ENCODE measurements around the gene JAKMIP3. TPM values are rescaled to one million over a fixed set of nuclear protein-coding genes. Genes with fewer than 3 reads are reported as not detected.

Gene JAKMIP3
- total RNA-seq, 1 experiment from 2014 or later: 1.0 TPM

DNA sequence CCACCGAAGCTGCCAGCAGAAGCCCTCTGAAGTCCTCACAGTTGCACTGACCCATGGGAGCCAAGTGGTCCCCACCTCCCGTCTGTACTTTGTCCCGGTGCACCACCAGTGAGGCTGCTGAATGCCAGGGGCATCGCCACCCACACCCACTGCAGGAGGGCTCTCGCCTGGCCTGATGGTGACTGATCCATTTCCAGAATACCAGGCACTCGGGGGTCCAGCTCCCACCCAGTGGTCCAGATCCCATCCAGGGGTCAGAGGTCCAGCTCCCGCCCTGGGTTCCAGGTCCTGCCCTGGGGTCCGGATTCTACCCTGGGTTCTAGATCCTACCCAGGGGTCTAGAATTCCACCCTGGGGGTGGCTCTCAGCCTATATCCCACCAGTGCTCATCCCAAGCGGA, 9.1 kb upstream of the JAKMIP3 start:
- CTCF ChIA-PET: no interaction called here
- no peaks in the 10 kb centered on the region for H3K79me2 ChIP-seq (ENCODE audit: low read length)

DNA sequence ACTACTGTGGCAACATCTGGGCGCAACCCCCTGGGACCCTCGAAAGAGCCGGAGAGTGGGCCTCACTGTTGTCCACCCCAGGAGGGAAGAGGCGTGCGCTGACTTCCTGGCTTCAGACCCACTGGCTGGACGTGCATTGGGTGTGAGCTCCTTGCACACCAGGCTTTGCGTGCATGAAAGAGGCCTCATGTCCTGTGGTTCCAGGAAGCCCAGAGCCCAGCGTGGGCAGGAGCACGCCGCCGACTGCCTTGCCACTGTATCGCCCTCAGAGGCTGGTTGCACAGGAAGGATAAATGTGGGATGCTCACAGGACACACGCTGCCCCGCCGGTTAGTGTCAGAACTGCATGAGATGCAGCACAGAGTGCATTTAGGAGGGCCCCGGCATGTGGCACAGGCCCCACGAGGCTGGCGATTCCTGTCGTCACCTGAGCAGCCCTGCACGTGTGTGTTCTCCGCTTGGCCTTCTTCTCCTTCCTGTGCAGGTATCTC, 8.5 kb upstream of the JAKMIP3 start:
- H3K27ac ChIP-seq (ENCODE audit: low read length): no peak overlapping the region
- no peaks in the 10 kb centered on the region for H3F3A ChIP-seq (ENCODE audit: low read length, unreplicated experiment)
- ATAC-seq (no peak), DNase-seq (no peak)
- H3K4me2 ChIP-seq (ENCODE audit: low read length): no peak overlapping the region
- H3K36me3 ChIP-seq (ENCODE audit: low read depth, low read length): no peaks in the 10 kb centered on the region
- no peaks in the 10 kb centered on the region for H3K79me2 ChIP-seq (ENCODE audit: low read length)
- no peak overlapping the region for H3K9ac ChIP-seq (ENCODE audit: low read length)
- ChIA-PET CTCF (no interaction called here), POLR2A (ENCODE audit: unreplicated experiment) (no interaction called here)
- H3K9me2 ChIP-seq (replicated peaks; ENCODE audit: low read length): no peaks in the 10 kb centered on the region
- H2AFZ ChIP-seq (ENCODE audit: low read length): no peak overlapping the region
- H3K9me3 ChIP-seq (ENCODE audit: low read length): 0 out of 2 replicates have a peak, but pooled peaks cover 5% of the 10 kb centered on the region
- intact Hi-C loops (cut with micrococcal nuclease): no loop called here
- no peaks in the 10 kb centered on the region for H3K27me3 ChIP-seq (ENCODE audit: low read length)
- H4K20me1 ChIP-seq (ENCODE audit: low read length): no peaks in the 10 kb centered on the region
- H3K4me3 ChIP-seq (ENCODE audit: low read length): no peak overlapping the region
- no TSS peak for BruUV-seq (replicated peaks)
- H3K4me1 ChIP-seq (ENCODE audit: insufficient read depth, low read length): no peaks in the 10 kb centered on the region
- TF ChIP-seq EZH2phosphoT487 (IDR thresholded peaks at IDR 0.05; ENCODE audit: borderline replicate concordance, low read length): no peak

More for the DNA sequence above, 9.1 kb upstream of the JAKMIP3 start:
- H3K27me3 ChIP-seq (ENCODE audit: low read length): no peaks in the 10 kb centered on the region
- H3K27ac ChIP-seq (ENCODE audit: low read length): no peak overlapping the region
- intact Hi-C loops (cut with micrococcal nuclease): no loop called here
- TF ChIP-seq EZH2phosphoT487 (IDR thresholded peaks at IDR 0.05; ENCODE audit: borderline replicate concordance, low read length): no peak
- TF ChIP-seq, protein P1, sequence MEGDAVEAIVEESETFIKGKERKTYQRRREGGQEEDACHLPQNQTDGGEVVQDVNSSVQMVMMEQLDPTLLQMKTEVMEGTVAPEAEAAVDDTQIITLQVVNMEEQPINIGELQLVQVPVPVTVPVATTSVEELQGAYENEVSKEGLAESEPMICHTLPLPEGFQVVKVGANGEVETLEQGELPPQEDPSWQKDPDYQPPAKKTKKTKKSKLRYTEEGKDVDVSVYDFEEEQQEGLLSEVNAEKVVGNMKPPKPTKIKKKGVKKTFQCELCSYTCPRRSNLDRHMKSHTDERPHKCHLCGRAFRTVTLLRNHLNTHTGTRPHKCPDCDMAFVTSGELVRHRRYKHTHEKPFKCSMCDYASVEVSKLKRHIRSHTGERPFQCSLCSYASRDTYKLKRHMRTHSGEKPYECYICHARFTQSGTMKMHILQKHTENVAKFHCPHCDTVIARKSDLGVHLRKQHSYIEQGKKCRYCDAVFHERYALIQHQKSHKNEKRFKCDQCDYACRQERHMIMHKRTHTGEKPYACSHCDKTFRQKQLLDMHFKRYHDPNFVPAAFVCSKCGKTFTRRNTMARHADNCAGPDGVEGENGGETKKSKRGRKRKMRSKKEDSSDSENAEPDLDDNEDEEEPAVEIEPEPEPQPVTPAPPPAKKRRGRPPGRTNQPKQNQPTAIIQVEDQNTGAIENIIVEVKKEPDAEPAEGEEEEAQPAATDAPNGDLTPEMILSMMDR (conservative IDR thresholded peaks at IDR 0.05; ENCODE audit: low read depth, low read length): no peak
- TF ChIP-seq EZH2 (IDR thresholded peaks at IDR 0.05; ENCODE audit: low read length, unreplicated experiment): no peak
- POLR2A ChIA-PET (ENCODE audit: unreplicated experiment): no interaction called here
- H3K4me1 ChIP-seq (ENCODE audit: insufficient read depth, low read length): no peaks in the 10 kb centered on the region
- no peak overlapping the region for H2AFZ ChIP-seq (ENCODE audit: low read length)
- H4K20me1 ChIP-seq (ENCODE audit: low read length): no peaks in the 10 kb centered on the region
- no peaks in the 10 kb centered on the region for H3F3A ChIP-seq (ENCODE audit: low read length, unreplicated experiment)
- H3K4me3 ChIP-seq (ENCODE audit: low read length): no peak overlapping the region
- ATAC-seq (no peak), DNase-seq (no peak)
- H3K9me3 ChIP-seq (ENCODE audit: low read length): 0 out of 2 replicates have a peak, but pooled peaks cover 9% of the 10 kb centered on the region
- no peak overlapping the region for H3K9ac ChIP-seq (ENCODE audit: low read length)
- H3K4me2 ChIP-seq (ENCODE audit: low read length): no peak overlapping the region
- no TSS peak for BruUV-seq (replicated peaks)
- no peaks in the 10 kb centered on the region for H3K9me2 ChIP-seq (replicated peaks; ENCODE audit: low read length)
- no peaks in the 10 kb centered on the region for H3K36me3 ChIP-seq (ENCODE audit: low read depth, low read length)

DNA sequence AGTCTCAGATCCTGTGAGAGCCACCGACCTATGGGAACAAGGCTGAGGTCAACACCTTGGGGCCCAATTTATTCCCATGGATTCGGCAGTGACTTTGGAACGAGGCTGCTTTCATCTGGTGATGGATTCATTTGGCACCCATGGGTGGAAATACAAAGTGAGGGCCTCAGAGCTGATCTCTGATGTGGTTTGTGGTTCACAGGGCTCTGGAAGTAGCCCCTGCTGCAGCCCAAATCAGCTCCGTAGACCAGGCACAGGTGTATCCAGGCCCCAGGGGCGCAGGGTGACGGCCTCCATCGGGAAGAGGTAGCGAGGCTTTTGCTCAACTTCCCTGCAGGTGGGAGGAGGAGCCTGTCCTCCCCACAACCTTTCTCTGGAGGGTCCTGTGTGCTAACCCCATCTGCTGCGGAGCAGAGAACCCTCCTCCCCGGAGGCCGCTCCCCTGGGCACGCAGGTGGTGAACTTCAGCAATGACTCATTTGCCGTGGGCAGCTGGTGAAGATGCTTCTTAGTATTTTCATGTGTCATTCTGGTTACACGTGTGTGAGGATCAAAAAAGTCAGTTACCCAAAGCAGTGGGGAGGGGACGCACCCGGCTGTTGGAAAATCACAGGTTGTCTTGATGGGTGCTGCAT, 7.5 kb upstream of the JAKMIP3 start:
- H3F3A ChIP-seq (ENCODE audit: low read length, unreplicated experiment): no peaks in the 10 kb centered on the region
- H3K9ac ChIP-seq (ENCODE audit: low read length): no peak overlapping the region
- CTCF ChIA-PET: no interaction called here
- DNase-seq: peak; percentile 4
- H3K9me3 ChIP-seq (ENCODE audit: low read length): no peaks in the 10 kb centered on the region
- no peak overlapping the region for H3K27ac ChIP-seq (ENCODE audit: low read length)
- no peaks in the 10 kb centered on the region for H3K4me1 ChIP-seq (ENCODE audit: insufficient read depth, low read length)
- no peaks in the 10 kb centered on the region for H3K27me3 ChIP-seq (ENCODE audit: low read length)
- POLR2A ChIA-PET (ENCODE audit: unreplicated experiment): no interaction called here
- no peaks in the 10 kb centered on the region for H3K9me2 ChIP-seq (replicated peaks; ENCODE audit: low read length)
- no peaks in the 10 kb centered on the region for H3K79me2 ChIP-seq (ENCODE audit: low read length)
- no peaks in the 10 kb centered on the region for H4K20me1 ChIP-seq (ENCODE audit: low read length)
- TF ChIP-seq, protein P1 (conservative IDR thresholded peaks at IDR 0.05; ENCODE audit: low read depth, low read length): no peak
- no peak for TF ChIP-seq EZH2phosphoT487 (IDR thresholded peaks at IDR 0.05; ENCODE audit: borderline replicate concordance, low read length)
- no peaks in the 10 kb centered on the region for H3K36me3 ChIP-seq (ENCODE audit: low read depth, low read length)
- H3K4me2 ChIP-seq (ENCODE audit: low read length): no peak overlapping the region
- H3K4me3 ChIP-seq (ENCODE audit: low read length): no peak overlapping the region
- BruUV-seq (replicated peaks): no TSS peak
- intact Hi-C loops (cut with micrococcal nuclease): no loop called here
- no peak overlapping the region for H2AFZ ChIP-seq (ENCODE audit: low read length)
- ATAC-seq: no peak

Measured in PC-3 (cell line).